Natural killer cell (primary cell): ENCODE measurements around the gene TGFB1. TPM values are rescaled to one million over a fixed set of nuclear protein-coding genes. Genes with fewer than 3 reads are reported as not detected.

Experiments
- ATAC-seq, 3 donors: fragments of 150-1000 bp in 2 of 3; fragments of 200-7000 bp in 1 of 3; cut with Tn5 transposase; 1 replicate in 1 of 3; 2 replicates in 2 of 3; pipeline ENCODE4 v1.10.0; 2021; ENCODE audit warnings: mild to moderate bottlenecking in 2 of 3, moderate library complexity in 2 of 3
- DNase-seq, 2 donors: peaks; one replicate each; pipeline versions ENCODE4 v3.0.0 to v3.0.0-alpha.2; 2013 to 2021; ENCODE audit warnings: mixed read lengths in 1 of 2
- H3K27ac ChIP-seq: one replicate; pipeline ENCODE4 v1.5.1; 2013; ENCODE audit warnings: mild to moderate bottlenecking, low read length
- H3K27me3 ChIP-seq: one replicate; pipeline ENCODE4 v1.6.1; 2013; ENCODE audit warnings: low read length; ENCODE audit not compliant: control insufficient read depth, insufficient read depth
- H3K36me3 ChIP-seq: one replicate; pipeline ENCODE4 v1.6.1; 2013; ENCODE audit warnings: low read length; ENCODE audit not compliant: control insufficient read depth, insufficient read depth
- H3K4me1 ChIP-seq: one replicate; pipeline ENCODE4 v1.6.1; 2013; ENCODE audit warnings: low read length; ENCODE audit not compliant: control insufficient read depth, insufficient read depth
- H3K4me3 ChIP-seq: one replicate; pipeline ENCODE4 v1.5.1; 2013; ENCODE audit warnings: low read length
- H3K9me3 ChIP-seq: one replicate; pipeline ENCODE4 v1.6.1; 2013; ENCODE audit warnings: low read length; ENCODE audit not compliant: control insufficient read depth, insufficient read depth
- H3K27ac Mint-ChIP-seq, 2 donors: one replicate each; pipeline ENCODE4 v1.8.0; 2022; ENCODE audit warnings: mild to moderate bottlenecking in 2 of 2, mixed read lengths in 2 of 2, moderate library complexity in 1 of 2
- H3K27me3 Mint-ChIP-seq, 2 donors: one replicate each; pipeline ENCODE4 v1.8.0; 2022; ENCODE audit warnings: low read depth in 2 of 2, mixed read lengths in 2 of 2
- H3K36me3 Mint-ChIP-seq: one replicate; pipeline ENCODE4 v1.8.0; 2022; ENCODE audit warnings: mixed read lengths
- H3K4me1 Mint-ChIP-seq, 2 donors: one replicate each; pipeline ENCODE4 v1.8.0; 2022; ENCODE audit warnings: mixed read lengths in 2 of 2
- H3K4me3 Mint-ChIP-seq: one replicate; pipeline ENCODE4 v1.8.0; 2022; ENCODE audit warnings: mild to moderate bottlenecking, moderate library complexity, mixed read lengths
- H3K9me3 Mint-ChIP-seq, 2 donors: one replicate each; pipeline ENCODE4 v1.8.0; 2022; ENCODE audit warnings: mixed read lengths in 2 of 2
- CTCF ChIP-seq: fragments of 200-600 bp; IDR thresholded peaks from one replicate; pipeline ENCODE4 v1.8.0; 2022; ENCODE audit warnings: antibody characterized with exemption
- WGBS: methylation state at CpG from one replicate; pipeline ENCODE4 v1.1.7; 2013; ENCODE audit warnings: missing lambda C conversion rate; ENCODE audit not compliant: insufficient coverage; 5-methylcytosine and 5-hydroxymethylcytosine counted together
- intact Hi-C: fragments of 100-400 bp; cut with micrococcal nuclease; formaldehyde crosslinking; loops from one replicate; pipeline ENCODE4 v1.14.2; 2022
- total RNA-seq, 4 donors: library from RNA; stranded (reverse); fragments of 120-200 nt in 1 of 4; gene quantifications; one replicate each; pipeline versions ENCODE4 v1.2.3 to v1.2.4, GENCODE V29; 2013 to 2022

Gene TGFB1
- total RNA-seq, 3 donors from 2014 or later (not counting 1 experiment from before 2014, with no cell fraction given) = 682 to 761 (median 729) TPM

DNA sequence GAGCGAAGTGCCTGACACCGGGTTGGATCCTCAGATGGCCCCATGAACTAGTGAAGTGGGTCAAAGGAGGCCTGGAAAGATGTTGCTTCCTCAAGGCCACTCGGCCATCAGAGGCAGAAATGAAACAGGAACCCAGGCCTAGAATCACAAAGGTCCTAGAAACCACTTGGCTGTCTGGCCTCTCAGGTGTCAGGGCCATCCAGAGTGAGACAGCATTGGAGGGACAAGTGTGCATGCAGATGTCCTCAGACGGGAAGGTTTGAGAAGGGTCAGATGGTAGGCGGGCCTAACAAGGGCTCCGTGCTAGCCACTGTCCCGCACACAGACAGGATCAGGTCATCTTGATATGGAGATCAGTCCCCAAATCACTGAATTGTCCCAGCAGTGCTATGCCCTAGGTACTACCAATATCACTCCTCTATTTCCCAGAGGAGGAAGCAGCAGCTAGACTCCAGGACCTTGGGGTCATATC is 29.5 kb downstream of the TGFB1 start:
- H3K27me3 ChIP-seq = no peaks in the 10 kb centered on the region
- peak overlapping the region; percentile 91 for H3K4me3 Mint-ChIP-seq
- DNase-seq (peak in 1 of 2 donors; percentile 29), ATAC-seq (no peak)
- WGBS = 80% methylated on average over 7 of the region's 7 CpGs
- H3K4me3 ChIP-seq = no peak overlapping the region
- no peaks in the 10 kb centered on the region for H3K27me3 Mint-ChIP-seq
- peaks cover 88% of the 10 kb centered on the region for H3K4me1 ChIP-seq
- intact Hi-C loops = no loop called here
- peak overlapping the region; percentile 94 to 97 for H3K27ac Mint-ChIP-seq
- no peak for TF ChIP-seq CTCF
- no peaks in the 10 kb centered on the region for H3K36me3 Mint-ChIP-seq
- no peaks in the 10 kb centered on the region for H3K9me3 Mint-ChIP-seq
- H3K9me3 ChIP-seq = no peaks in the 10 kb centered on the region
- H3K36me3 ChIP-seq = peaks cover 52% of the 10 kb centered on the region
- peak overlapping the region; percentile 91 for H3K27ac ChIP-seq
- H3K4me1 Mint-ChIP-seq = peaks cover 64 to 81% of the 10 kb centered on the region in 2 donors

GRCh38 chr19:41323430-41324125 is 30.1 kb downstream of the TGFB1 start:
- H3K4me3 Mint-ChIP-seq = peak overlapping the region; percentile 26
- H3K9me3 Mint-ChIP-seq = no peaks in the 10 kb centered on the region
- ATAC-seq (no peak), DNase-seq (peak in 1 of 2 donors; percentile 33)
- Histone ChIP-seq H3K4me1 (peaks cover 81% of the 10 kb centered on the region), H3K27me3 (no peaks in the 10 kb centered on the region), H3K4me3 (no peak overlapping the region), H3K9me3 (no peaks in the 10 kb centered on the region), H3K27ac (peak overlapping the region; percentile 91), H3K36me3 (peaks cover 53% of the 10 kb centered on the region)
- intact Hi-C loops = no loop called here
- H3K27ac Mint-ChIP-seq = peak overlapping the region; percentile 94 to 97
- H3K4me1 Mint-ChIP-seq = peaks cover 57 to 75% of the 10 kb centered on the region in 2 donors
- WGBS = 50% methylated on average over 15 of the region's 16 CpGs
- no peak for TF ChIP-seq CTCF
- no peaks in the 10 kb centered on the region for H3K27me3 Mint-ChIP-seq
- no peaks in the 10 kb centered on the region for H3K36me3 Mint-ChIP-seq

DNA sequence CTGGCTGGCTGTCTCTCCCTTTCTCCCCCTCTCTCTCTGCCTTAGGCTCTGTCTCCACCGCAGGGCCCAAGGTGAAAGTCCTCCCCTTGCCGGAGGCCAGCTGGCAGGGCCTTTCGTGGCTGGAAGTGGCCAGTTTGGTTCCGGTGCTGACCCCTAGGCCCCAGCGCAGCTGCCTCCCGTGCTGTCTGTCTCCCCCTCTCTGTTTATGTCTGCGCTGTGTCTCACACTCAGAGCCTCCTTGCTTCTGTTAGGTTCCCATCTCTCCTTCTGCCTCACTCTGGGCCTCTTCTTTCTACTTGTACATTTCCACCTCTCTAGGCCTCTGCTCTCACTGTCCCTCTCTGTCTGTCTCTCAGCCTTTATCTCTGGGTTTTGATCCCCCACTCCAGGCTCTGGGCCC is 30.7 kb downstream of the TGFB1 start:
- Mint-ChIP-seq H3K27ac (peak overlapping the region; percentile 94 to 97), H3K9me3 (no peaks in the 10 kb centered on the region), H3K36me3 (no peaks in the 10 kb centered on the region), H3K4me1 (peaks cover 53 to 74% of the 10 kb centered on the region in 2 donors), H3K4me3 (peak overlapping the region; percentile 26), H3K27me3 (no peaks in the 10 kb centered on the region)
- TF ChIP-seq CTCF = no peak
- 68% methylated on average over 7 of the region's 7 CpGs for WGBS
- peaks cover 53% of the 10 kb centered on the region for H3K36me3 ChIP-seq
- no peak for ATAC-seq
- no peaks in the 10 kb centered on the region for H3K27me3 ChIP-seq
- peak overlapping the region; percentile 91 for H3K27ac ChIP-seq
- DNase-seq = peak in 1 of 2 donors; percentile 30
- intact Hi-C loops = no loop called here
- H3K9me3 ChIP-seq = no peaks in the 10 kb centered on the region
- H3K4me3 ChIP-seq = no peak overlapping the region
- H3K4me1 ChIP-seq = peaks cover 76% of the 10 kb centered on the region
